ENCODE results near the gene MOV10L1. TPM values are rescaled to one million over a fixed set of nuclear protein-coding genes. Genes with fewer than 3 reads are reported as not detected.

The MOV10L1 gene
- total RNA-seq, 1 donor from 2014 or later: 0.56 TPM

- TF ChIP-seq CTCF (IDR thresholded peaks at IDR 0.05): no peak
- intact Hi-C loops (cut with DNase I): no loop called here
- H3K36me3 ChIP-seq: no peaks in the 10 kb centered on the region
- H3K9me3 ChIP-seq: no peaks in the 10 kb centered on the region
- DNase-seq (no peak), ATAC-seq (no peak)
- no peak overlapping the region for H3K4me3 ChIP-seq
- no peaks in the 10 kb centered on the region for H3K4me1 ChIP-seq
- no peak overlapping the region for H3K27ac ChIP-seq
- no peaks in the 10 kb centered on the region for H3K27me3 ChIP-seq (ENCODE audit: low read depth)
Observed at GRCh38 chr22:50139843-50140415, 50.1 kb downstream of the MOV10L1 start.

DNA sequence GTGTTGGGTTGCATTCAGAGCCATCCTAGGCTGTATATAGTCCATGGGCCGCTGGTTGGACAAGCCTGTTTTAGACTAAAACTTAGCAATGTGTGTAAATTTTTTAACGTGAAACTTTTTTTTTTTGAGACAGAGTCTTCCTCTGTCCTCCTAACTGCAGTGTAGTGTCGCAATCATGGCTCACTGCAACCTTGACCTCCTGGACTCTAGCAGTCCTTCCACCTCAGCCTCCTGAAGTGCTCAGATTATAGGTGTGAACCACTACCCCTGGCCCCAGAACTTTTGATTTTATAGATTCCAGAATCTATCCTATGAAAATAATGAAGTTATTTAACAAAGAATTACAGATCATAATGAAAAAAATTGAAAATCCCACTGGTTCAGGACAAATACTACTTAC lies 50.8 kb downstream of the MOV10L1 start:
- H3K27me3 ChIP-seq (ENCODE audit: low read depth): peaks cover under 1% of the 10 kb centered on the region
- H3K27ac ChIP-seq: no peak overlapping the region
- no peaks in the 10 kb centered on the region for H3K36me3 ChIP-seq
- no peaks in the 10 kb centered on the region for H3K9me3 ChIP-seq
- no peak for TF ChIP-seq CTCF (IDR thresholded peaks at IDR 0.05)
- DNase-seq: no peak
- H3K4me3 ChIP-seq: no peak overlapping the region
- no peaks in the 10 kb centered on the region for H3K4me1 ChIP-seq
- intact Hi-C loops (cut with DNase I): no loop called here
- no peak for ATAC-seq

DNA sequence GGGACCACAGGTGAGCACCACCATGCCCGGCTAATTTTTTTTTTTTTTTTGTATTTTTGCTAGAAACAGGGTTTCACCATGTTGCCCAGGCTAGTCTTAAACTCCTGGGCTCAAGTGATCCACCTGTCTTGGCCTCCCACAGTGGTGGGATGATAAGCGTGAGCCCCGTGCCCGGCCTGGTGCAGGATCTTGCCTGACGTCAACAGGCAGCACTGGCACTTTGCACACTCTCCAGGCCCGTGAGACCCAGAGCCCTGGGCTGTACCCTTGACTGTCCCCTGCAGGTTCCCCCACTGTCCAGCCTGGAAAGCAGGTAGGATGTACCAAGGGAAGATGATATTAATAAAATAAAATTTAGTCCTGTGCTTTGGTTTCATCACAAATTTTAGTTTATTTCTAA lies 51.7 kb downstream of the MOV10L1 start:
- H3K27ac ChIP-seq: no peak overlapping the region
- no peaks in the 10 kb centered on the region for H3K9me3 ChIP-seq
- peaks cover 9% of the 10 kb centered on the region for H3K27me3 ChIP-seq (ENCODE audit: low read depth)
- TF ChIP-seq CTCF (IDR thresholded peaks at IDR 0.05): no peak
- intact Hi-C loops (cut with DNase I): no loop called here
- H3K4me3 ChIP-seq: no peak overlapping the region
- ATAC-seq: peak; percentile 20 to 39
- no peaks in the 10 kb centered on the region for H3K4me1 ChIP-seq
- no peaks in the 10 kb centered on the region for H3K36me3 ChIP-seq
- DNase-seq: no peak

GRCh38 chr22:50141891-50142363 lies 52.1 kb downstream of the MOV10L1 start:
- Histone ChIP-seq H3K27ac (no peak overlapping the region), H3K36me3 (no peaks in the 10 kb centered on the region), H3K9me3 (no peaks in the 10 kb centered on the region), H3K4me1 (no peaks in the 10 kb centered on the region), H3K4me3 (no peak overlapping the region), H3K27me3 (ENCODE audit: low read depth) (peaks cover 12% of the 10 kb centered on the region)
- no peak for TF ChIP-seq CTCF (IDR thresholded peaks at IDR 0.05)
- ATAC-seq (peak; percentile 49 to 54), DNase-seq (no peak)
- intact Hi-C loops (cut with DNase I): no loop called here

- DNase-seq (no peak), ATAC-seq (no peak)
- TF ChIP-seq CTCF (IDR thresholded peaks at IDR 0.05): no peak
- peaks cover 12% of the 10 kb centered on the region for H3K27me3 ChIP-seq (ENCODE audit: low read depth)
- no peaks in the 10 kb centered on the region for H3K4me1 ChIP-seq
- H3K27ac ChIP-seq: no peak overlapping the region
- H3K36me3 ChIP-seq: no peaks in the 10 kb centered on the region
- no peaks in the 10 kb centered on the region for H3K9me3 ChIP-seq
- intact Hi-C loops (cut with DNase I): no loop called here
- no peak overlapping the region for H3K4me3 ChIP-seq
Observed at GRCh38 chr22:50143096-50143495, 53.3 kb downstream of the MOV10L1 start.

Data from lower lobe of right lung (tissue), 2 donors.